Amniotic stem cell (primary cell): Measurements from ENCODE around the gene GOLGA8M.
"Not testable (repeated sequence)": the region's sequence is repeated elsewhere in the genome, so short reads cannot be mapped to it uniquely, and the experiment has no call there.

Experiments
- DNase-seq: peaks from one replicate; lab custom pipeline; 2025; lab: John Stamatoyannopoulos, UW

The GOLGA8M gene

DNA sequence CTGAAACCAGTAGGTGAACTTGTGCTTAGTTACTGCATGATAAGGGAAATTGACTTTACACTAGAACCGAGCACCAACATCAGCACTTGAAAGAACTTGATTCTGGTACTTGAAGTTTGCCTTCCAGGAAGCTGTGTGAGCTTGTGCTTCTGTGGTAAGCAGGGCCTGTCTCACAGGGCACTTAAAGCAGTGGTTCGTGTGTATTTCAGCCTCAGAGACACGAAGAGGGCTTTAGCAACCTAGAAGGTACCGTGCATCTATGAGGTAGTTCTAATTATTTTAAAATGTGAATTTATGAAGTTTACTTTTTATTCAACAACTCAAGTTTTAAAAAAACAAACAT, 56.2 kb downstream of the GOLGA8M start:
- not testable (repeated sequence) for DNase-seq

DNA sequence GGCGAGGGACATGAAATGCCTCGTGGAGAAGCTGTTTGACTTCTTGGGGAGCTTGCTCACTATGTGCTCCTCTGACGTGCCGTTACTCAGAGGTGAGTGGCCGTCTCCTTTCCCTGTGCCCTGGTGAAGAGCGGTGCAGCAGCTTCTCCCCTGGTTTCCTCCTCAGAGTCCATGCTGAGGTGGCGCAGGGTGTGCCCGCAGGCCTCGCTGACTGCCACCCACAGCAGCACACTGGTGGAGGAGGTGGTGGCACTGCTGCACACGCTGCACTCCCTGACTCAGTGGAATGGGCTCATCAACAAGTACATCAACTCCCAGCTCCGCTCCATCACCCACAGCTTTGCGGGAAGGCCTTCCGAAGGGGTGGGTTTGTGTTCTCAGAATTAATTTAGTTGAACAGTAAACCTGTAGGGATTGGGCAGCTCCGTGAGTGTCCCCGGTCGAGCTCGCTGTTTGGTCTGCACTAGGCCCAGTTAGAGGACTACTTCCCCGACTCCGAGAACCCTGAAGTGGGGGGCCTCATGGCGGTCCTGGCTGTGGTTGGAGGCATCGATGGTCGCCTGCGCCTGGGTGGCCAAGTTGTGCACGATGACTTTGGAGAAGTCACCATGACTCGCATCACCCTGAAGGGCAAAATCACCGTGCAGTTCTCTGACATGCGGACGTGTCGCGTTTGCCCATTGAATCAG, 56.7 kb downstream of the GOLGA8M start:
- not testable (repeated sequence) for DNase-seq

DNA sequence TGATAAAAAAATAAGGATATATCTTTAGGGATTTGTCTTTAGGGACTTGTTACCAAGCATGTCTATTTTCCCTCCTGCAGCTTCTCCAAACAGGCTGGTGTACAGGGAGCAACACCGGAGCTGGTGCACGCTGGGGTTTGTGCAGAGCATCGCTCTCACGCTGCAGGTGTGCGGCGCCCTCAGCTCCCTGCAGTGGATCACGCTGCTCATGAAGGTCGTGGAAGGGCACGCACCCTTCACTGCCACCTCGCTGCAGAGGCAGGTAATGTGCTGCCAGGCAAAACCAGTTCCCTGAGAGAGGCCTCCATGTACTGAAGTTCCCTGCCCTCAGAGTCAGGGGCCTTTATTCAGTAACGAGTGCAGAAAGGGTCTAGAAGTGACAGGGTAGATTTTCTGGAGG, 58.0 kb downstream of the GOLGA8M start:
- DNase-seq = not testable (repeated sequence)

DNA sequence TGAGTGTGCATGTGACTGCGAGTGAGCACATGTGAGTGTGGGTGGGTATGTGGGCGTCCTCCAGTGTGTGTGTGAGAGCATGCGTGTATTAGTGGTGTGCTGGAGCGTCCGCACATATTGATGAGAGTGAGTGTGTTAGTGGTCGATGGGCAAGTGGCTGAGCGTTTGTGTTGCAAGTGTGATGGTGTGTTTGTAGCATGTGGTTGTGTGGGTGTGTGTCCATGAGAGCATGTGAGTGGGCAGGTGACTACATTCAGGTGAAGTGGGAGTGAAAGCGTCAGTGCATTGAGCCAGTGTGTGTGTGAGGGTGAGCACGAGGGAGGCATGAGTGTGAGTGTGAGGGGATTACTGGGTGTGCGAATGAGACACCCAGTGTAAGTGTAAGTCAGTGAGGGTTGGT, 59.7 kb downstream of the GOLGA8M start:
- DNase-seq = not testable (repeated sequence)
